Measurements from ENCODE around the gene TNN.

- TF ChIP-seq GATA2 (IDR thresholded peaks at IDR 0.05; ENCODE audit: low read depth, low read length) (no peak), GATA3 (IDR thresholded peaks at IDR 0.05; ENCODE audit: low read depth, low read length) (no peak)
Measured at GRCh38 chr1:175176246-175176645, 108.6 kb downstream of the TNN start.
